Adrenal gland (tissue), 5 donors: ENCODE measurements around the gene ZNF488.

Experiments used
- POLR2A ChIP-seq, 2 donors: fragments of 450-650 bp; IDR thresholded peaks; one replicate each; pipeline ENCODE4 v1.6.1; 2017; ENCODE audit warnings: antibody characterized with exemption in 2 of 2, mild to moderate bottlenecking in 2 of 2, moderate library complexity in 1 of 2
- TF ChIP-seq, protein P1 (sequence below), 6 experiments: fragments of 450-650 bp in 4 of 6; fragments of 200-600 bp in 2 of 6; sonication (generic) in 1 of 6; IDR thresholded peaks; 1 replicate in 5 of 6; 2 replicates in 1 of 6; pipeline versions ENCODE4 v1.5.1 to v1.8.0; 2016 to 2021; ENCODE audit warnings: antibody characterized with exemption in 6 of 6, mild to moderate bottlenecking in 2 of 6, moderate library complexity in 1 of 6
- donor health status: DM: no; HTN: no; CAD: no.

DNA sequence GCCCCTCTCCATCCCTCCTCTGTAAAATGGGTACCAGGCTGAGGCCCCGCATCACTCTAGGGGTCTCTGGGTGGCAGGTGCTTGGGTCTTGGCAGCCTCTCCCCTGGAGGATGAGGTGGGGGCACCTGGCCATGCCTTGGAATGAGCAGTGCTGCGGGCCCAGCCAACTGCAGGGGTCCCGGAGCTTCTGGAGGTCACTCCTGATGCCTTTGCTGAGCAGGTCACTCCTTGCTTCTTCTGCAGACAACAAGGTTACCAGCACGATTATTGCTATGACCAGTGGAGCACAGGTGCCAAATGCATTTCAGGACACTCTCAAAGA, 22.4 kb upstream of the ZNF488 start:
- TF ChIP-seq, protein P1, sequence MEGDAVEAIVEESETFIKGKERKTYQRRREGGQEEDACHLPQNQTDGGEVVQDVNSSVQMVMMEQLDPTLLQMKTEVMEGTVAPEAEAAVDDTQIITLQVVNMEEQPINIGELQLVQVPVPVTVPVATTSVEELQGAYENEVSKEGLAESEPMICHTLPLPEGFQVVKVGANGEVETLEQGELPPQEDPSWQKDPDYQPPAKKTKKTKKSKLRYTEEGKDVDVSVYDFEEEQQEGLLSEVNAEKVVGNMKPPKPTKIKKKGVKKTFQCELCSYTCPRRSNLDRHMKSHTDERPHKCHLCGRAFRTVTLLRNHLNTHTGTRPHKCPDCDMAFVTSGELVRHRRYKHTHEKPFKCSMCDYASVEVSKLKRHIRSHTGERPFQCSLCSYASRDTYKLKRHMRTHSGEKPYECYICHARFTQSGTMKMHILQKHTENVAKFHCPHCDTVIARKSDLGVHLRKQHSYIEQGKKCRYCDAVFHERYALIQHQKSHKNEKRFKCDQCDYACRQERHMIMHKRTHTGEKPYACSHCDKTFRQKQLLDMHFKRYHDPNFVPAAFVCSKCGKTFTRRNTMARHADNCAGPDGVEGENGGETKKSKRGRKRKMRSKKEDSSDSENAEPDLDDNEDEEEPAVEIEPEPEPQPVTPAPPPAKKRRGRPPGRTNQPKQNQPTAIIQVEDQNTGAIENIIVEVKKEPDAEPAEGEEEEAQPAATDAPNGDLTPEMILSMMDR (IDR thresholded peaks at IDR 0.05): no peak
- no peak for TF ChIP-seq POLR2A (IDR thresholded peaks at IDR 0.05)
